GM21717 (cell line): ENCODE data around the gene IL33.

ENCODE experiments used
- ATAC-seq: cut with Tn5 transposase; IDR thresholded peaks from one replicate; pipeline ENCODE4 v1.9.1; 2021; ENCODE audit warnings: mild to moderate bottlenecking, moderate library complexity; ENCODE audit not compliant: unreplicated experiment

Gene IL33

DNA sequence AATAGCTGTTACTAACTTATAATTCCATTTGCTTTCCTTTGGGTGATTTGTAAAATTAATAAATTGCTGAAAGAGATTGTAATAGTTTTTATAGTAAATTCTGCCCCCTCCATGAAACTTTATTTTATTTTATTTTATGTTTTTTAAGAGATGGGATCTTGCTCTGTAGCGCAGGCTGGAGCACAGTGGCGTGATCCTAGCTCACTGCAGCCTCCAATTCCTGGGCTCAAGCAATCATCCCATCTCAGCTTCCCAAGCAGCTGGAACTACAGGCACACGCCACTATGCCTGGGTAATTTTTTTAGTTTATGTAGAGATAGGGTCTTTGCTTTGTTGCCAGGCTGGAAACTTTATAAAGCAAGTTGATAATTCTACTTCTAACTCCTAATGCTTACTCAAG, 395 bp downstream of the IL33 start:
- no peak for ATAC-seq

DNA sequence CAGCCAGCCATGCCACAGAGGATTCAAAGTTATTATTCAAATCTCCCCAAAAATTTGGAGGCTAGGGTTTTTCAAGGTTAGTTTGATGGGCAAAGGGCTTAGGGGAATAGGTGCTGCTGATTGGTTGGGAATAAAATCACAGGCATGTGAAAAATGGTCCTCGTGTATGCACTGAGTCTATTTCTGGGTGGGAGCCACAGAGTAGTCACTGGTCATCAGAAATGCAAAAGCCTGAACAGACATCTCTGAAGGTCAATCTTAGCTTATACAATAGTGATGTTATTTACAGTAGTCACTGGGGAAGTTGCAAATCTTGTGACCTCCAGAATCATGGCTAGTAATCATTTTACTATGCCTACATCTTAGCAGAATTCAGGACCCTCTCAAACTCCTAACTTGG, 1.3 kb downstream of the IL33 start:
- ATAC-seq, result no peak

DNA sequence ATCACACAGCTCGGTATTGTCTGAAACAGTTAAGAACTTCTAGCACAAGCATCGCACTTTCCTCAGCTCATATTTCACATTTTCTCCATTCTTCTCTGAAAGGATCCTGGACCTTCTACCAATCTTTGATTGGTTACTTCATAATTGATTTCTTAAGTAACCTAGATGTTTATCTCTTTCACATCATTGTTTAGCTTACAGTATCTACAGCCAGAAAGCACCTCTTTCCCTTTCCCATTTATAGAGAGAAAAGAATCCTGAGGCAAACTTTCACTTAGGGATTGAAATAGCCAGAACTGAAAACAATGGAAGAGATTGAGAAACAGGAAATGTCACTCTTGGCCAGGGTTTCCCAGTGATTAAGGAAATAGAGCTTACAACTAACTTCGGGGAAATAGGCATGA, 2.5 kb downstream of the IL33 start:
- no peak for ATAC-seq

DNA sequence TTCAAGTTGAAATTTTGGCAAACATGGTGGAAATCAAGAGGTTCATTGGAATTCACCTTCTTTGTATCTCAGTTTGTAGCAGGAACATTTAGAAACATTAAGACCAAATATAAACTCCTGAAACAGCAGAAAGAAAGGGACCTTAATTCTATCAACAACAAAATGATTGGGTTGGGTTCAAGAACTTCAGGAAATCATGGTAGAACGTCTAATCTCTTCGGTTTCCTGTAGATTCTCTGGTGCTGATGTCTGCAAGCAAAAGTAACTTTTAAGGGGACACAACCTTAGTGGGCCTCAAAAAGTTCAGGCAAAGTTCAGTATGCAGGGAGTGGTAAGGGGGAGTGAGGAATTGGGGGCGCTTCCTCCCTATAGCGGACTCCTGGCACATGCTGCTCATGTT, 3.4 kb downstream of the IL33 start:
- no peak for ATAC-seq

DNA sequence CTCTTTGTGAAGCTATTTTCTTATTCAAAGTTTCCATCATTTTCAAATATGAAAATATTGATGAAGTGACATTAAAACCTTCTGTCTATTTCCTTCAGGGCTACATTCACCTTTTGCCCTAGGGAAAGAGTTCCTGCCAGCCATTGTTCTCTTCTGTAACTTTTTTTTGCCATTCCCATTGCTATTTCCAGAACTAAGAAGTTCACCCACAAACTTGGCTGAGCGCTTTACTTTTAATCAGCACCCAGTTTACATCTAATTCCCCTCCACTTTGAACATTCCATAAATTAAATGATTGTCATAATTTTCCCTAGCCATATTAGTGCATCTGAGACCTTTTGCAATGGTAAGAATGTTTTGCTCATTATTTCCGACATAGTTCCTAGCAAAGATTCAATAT, 4.4 kb downstream of the IL33 start:
- no peak for ATAC-seq

DNA sequence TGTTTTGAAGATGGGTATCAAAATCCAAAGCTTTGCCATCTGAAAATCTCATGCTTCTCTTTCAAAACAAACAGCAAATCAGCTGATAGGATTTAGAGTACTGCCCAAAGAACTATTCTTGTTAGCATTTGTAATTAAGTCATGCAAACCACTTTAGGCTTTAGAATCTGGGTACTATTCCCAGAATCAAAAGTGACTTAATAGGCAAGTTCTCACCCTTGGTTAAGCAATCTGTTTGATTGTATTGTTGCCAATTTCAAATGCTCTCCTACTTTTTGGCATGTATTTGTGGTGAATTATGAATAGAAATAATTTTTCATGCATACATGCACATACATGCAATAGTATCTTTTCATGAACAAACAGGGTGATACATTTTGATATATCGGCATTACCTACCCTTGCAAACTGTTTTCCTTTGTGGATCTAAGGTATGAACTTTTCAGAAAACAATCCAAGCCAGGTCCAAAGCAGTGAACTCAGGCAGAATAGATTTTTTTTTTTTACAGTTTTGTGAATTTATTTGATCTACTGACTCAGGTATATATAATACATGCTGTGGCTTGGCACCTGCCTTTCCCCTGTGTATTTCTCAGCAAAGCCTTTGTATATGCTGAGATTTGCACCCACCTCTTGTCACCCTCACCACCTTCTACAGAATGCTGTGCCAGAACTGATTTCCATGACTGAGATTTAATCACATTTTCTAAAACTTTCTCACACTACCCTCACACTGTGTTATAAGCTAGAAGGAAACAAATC, 9.0 kb downstream of the IL33 start:
- no peak for ATAC-seq

DNA sequence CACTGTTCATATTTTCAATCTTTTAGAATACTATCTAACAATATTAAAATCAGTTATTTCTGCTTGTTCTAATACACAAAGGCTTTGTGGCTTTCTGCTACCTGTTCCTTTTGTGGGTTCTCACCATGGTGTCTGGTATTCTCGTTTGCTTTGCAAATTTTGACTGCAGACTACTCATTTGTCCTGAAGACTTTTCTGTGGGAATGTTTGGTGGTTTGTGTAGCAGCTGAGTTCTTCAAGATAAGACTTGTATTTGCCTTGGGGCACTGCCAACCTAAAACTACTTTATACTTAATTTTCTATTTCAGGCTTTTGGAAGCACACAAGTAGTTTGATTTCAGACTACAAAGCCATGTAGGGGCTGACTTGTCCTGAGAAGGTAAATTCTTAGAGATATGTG, 11.1 kb downstream of the IL33 start:
- no peak for ATAC-seq

DNA sequence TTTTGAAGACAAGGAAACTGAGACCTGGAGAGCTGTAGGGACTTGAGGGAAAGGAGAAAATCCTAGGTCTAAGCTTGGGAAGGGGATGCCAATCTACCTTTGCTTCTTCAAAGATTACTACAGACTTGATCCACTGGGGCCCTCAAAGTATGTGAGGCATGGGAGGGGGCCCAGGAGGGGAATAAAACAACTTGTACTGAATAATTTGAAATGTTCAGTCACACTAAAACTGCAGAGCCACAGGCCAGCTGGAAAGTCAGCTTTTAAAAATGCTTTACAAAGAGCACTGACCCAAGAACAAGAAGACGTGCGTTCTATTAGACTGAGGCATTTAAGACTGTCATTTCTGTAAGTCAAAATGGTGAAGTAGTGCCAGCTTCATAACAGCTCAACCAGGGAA, 13.6 kb downstream of the IL33 start:
- ATAC-seq, result no peak

DNA sequence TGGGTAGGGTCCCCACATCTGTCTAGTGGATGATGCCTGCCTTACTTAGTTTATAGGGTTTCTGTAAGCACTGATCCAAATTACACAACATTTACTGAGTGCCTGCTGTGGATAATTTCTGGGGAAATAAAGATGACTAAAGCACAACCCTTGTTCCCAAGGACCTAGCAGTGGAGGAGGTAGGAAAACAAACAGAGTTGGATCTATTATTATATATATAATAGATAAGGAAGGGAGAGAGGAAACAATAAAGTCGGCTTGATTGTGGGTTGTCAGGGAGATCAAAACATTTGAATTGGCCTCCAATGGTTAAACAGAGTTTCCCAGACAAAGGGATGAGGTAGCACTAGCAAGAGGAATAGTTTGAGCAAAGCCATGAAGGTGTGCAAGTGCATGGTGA, 14.0 kb downstream of the IL33 start:
- ATAC-seq, result no peak

DNA sequence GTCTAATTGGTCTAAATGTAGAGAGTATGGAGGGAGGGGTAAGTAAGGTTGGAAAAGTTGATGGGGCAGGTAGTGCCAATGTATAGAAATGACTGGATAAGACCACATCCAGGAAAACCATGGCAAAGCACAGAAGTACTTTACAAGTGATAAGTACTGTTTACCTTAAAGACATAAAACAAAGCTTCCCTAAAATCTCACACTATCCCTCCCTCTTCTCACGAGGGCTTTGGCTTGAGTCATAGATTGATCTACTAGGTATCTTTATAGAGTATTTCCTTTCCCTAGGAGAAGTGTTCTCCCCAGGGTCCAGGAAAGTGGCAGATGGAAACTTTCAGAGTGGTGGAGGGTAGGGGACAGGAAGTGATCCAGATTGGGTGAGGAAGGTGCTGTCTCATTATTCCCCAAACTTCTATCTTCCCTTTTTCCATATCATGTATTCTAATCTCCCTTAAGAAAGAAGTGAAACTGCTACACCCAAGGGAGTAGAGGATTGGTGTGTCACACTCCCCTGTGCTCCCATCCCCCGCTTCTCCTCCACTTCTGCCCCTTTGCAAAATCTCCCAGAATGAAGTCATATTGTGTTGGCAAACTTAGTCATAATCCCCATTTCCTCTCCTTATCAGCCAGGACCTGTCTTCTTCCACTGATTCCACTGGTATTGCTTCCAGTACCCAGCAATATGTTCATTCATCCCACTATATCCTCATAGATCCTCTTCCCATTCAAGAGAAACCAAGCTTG, 14.6 kb downstream of the IL33 start:
- no peak for ATAC-seq

DNA sequence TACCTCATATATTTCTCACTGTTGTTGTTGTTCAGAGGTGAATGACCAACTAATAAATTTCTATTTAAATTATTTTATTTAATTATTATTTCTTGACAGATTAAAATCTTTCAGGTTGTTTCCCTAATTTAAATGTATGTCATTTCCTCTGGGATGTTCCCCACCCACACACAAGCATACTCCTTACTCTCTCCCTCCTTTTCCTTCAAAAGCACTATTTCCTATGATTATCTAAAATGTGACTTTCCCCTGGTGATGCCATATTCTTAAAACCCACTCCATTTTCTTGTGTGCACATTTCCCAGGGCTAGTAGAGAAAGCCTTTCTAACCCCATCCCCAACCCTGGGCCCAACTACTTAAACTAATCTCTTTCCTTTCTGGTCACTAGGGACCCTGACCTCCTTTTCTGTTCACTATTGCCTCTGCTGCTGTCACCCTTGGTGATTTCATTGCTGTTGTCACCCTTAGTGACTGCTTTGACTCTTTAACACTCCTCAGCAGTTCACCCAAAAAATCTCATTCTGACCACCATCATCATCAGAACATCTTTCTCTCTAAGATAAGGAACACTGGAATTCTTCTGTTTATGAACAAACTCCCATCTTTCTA, 16.8 kb downstream of the IL33 start:
- ATAC-seq, result no peak

DNA sequence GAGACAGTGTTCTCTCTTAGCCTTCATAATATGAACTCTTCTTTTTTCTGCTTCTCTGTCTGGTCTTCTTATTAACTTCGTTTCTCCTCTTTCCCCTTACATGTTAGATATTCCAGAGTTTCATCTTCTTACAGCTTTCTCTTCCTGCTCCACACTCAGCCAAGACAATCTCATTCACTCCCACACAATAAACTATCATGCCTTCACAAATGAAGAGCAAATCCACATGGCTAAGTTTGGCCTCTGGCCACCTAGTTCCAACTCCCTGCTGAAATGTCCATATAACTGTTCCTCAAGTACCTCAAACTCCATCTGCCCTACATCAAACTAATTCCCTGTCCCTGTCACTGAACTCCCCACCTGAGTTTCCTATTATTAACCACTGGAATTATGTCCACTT, 18.4 kb downstream of the IL33 start:
- ATAC-seq, result no peak

DNA sequence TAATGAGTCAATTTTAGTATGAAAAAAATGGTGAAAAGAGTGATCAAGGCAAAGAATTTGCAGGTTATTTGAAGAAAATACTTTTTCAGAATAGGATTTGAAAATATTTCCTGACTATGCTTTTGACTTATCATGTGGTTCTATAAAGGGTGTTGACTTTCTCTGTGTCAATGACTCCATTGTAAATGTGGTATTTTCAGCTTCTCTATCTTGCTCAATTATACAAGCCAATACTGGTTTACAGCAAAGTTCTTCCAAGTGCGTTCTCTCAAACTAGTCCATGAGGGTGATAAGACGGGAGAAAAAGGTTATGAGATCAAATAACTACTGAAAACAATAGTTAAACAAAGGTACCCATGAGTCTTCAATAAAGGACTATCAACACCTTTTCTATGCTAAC, 21.7 kb downstream of the IL33 start:
- no peak for ATAC-seq

DNA sequence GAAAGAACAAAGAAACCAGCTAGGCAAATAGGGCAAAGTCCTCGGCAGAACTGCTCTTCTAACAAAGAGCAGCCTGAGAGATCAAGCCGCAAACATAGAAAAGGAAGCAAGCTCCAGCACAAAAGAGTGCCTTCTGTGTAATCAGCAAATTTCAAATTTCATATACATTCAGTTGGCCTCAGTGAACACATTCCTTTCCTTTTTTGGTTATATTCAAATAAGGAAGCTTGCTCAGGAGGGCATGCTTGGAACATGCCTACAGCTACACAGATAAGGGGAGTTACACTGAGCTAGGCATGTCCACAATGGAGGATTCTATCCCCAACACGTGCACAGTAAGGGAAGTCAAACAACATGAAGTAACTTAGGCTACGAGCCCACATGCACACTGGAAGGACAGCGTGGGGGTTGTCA, 23.4 kb downstream of the IL33 start:
- no peak for ATAC-seq

DNA sequence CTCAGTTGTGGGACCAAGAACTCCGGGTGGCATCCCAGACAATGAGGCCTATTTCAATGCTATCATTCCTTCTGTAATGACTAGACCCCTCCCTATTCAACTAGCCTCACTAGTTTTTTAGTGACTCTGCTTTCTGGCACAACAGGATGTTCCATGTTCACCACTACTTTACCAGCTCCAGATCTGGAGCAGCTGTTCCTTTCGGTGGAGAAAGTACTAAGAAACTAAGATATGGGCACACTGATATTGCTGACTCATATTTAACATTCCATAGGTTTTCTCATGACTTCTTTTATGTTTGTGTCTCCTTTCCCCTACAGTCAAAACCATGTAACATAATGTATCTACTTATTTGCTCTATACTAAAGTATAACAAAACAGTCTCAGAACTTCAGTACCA, 24.1 kb downstream of the IL33 start:
- no peak for ATAC-seq

DNA sequence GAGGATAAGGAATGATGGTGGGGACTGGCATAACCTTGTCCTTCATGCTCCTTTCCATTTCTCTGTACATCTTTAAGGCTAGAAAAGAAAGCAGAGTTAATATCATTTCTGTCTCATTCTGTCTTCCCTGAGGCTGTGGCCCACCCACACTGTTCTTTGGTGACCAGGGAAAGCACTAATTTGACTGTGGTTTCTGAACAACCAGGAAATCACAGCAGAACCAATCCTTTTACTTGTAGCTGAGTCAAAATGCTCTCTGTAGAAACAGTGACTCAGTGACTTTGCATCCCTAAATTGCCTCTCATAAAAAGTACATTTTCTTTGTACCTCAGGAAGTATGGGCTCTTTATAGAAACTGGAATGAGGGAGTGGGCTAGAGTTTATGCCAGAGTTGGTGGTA, 28.1 kb downstream of the IL33 start:
- peak; percentile 75 for ATAC-seq

DNA sequence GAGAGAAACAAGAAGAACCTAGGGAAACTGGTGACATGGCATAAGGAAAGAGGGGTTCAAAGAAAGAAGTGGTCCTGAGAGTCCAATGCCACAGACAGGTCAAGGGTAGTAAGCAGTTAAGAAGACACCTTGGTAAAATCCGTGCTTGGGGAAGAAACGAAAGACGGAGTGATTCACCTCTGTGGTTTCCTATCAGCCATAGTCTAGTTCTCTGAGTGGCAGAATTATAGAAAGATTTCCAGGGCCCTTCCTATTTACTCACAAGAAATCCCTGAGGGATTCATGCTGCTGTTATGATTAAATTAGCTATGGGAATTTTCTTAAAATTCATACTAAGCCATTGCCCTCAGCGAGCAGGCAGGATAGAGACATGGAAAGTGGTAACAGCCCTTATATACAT, 31.7 kb downstream of the IL33 start:
- ATAC-seq, result no peak

DNA sequence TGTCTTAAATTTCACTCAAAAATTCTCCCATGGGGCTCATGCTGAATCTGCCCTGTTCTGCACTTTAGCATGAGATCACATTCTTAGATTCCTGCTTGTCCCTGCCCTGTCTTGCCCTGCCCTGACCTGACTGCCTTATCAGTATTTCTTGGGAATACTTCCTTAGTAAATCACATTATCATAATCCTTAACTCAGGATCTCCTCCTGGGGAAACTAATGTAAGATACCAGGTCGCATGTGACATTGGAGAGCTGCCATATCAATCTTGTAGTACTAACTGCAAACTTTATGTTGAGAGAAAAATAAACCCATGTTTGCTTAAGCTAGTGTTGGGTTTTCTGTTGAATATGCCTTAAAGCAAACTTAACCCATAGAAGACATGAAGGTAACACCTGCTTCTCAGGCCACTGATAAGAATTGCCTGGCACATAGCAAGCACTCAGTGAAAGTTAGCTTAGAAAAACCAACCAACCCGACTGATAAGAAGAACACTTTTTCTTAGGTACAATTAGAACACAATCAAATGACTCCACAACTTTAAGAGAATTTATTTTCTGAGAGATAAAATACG, 53.3 kb downstream of the IL33 start:
- no peak for ATAC-seq

DNA sequence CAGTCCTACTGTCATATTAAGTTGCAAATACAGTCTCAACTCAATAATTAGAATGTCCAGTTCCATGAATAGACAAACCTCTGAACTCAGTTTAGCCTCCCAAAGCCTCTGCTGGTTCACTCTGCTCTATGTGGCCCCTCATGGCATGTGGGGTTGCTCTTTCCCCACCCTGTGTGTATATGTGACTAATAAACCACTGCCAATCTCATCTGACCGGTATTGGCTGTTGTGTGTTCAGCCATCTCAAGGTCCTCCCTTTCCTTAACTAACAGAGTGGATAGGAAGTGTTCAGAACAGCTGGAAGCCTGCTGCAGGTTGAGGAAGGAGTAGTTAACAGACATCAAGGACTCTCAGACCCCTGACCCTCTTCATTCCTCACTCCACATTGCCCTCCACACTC, 55.3 kb downstream of the IL33 start:
- no peak for ATAC-seq

DNA sequence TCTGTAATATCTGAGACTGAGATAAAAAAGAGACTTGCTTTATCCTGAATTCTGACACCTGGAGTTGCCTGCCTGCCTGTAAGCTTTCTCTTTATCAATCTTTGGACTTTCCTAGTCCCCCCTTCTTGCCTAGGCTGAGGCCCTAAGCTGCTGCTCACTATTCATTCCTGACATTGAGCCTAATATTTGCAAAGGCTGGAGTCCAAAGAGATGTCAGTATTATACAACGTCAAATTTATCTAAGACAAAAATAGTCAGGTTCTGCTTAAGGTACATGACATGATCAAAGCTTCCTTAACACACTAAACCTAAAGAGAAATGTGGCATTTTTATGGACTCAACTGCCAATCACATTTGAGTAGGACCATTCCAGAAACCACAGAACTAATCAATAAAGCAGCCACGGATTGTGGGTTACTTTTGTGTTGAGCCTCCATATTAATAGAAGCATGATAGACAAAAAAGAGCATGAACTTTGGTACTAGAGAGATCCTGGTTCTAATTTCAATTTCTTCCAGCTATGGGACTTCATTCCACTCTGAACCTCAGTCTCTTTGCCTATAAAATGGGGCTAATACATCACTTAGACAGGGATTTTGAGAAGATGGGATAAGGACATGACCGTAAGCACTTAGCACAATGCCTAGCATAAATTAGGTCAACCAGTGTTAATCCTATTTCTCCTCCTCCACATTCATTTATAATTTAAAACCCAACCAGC, 56.1 kb downstream of the IL33 start:
- no peak for ATAC-seq

DNA sequence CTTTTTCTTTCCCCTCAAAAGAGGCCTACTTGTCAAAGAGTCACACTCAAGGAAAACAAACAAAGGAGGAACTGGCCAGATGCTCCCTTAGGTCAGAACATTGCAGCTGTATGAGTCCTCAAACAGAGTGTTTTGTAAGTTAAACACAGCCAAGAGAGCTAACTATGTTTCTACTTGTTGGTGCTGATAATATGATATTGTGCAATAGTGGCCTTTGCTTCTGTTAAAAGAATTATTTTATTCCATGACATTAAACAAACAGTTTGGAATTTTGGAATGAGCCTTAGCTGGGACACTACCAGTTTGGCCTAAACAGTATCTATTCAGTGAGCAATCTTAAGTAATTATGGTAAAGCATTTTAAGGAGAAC, 56.6 kb downstream of the IL33 start:
- ATAC-seq, result no peak
